BLaER1 treated with 17β-estradiol and CSF1 and Interleukin-3, amounts not matched to agents 10 nM and 100 nM (cell line): ENCODE results near the gene FAM53C.

Experiments used
- H3K27ac ChIP-seq, 11 experiments: shearing (Covaris generic); formaldehyde crosslinking; 2 replicates each; pipeline ENCODE4 v1.8.1; 2022
- H3K27me3 ChIP-seq, 11 experiments: shearing (Covaris generic); formaldehyde crosslinking; 2 replicates each; pipeline ENCODE4 v1.8.1; 2022
- H3K36me3 ChIP-seq, 11 experiments: shearing (Covaris generic); formaldehyde crosslinking; 2 replicates each; pipeline ENCODE4 v1.8.1; 2022
- H3K4me1 ChIP-seq, 10 experiments: shearing (Covaris generic); formaldehyde crosslinking; 2 replicates each; pipeline ENCODE4 v1.8.1; 2022
- H3K4me2 ChIP-seq, 11 experiments: shearing (Covaris generic); formaldehyde crosslinking; 2 replicates each; pipeline ENCODE4 v1.8.1; 2022
- H3K4me3 ChIP-seq, 10 experiments: shearing (Covaris generic); formaldehyde crosslinking; 2 replicates each; pipeline ENCODE4 v1.8.1; 2022
- H3K9ac ChIP-seq, 11 experiments: shearing (Covaris generic); formaldehyde crosslinking; 2 replicates each; pipeline ENCODE4 v1.8.1; 2022
- H3K9me3 ChIP-seq, 11 experiments: shearing (Covaris generic); formaldehyde crosslinking; replicated peaks in 1 of 11; 2 replicates each; pipeline ENCODE4 v1.8.1; 2022
- H4K20me1 ChIP-seq, 11 experiments: shearing (Covaris generic); formaldehyde crosslinking; 2 replicates each; pipeline ENCODE4 v1.8.1; 2022
- Cebpa-rat ChIP-seq, 11 experiments: shearing (Covaris generic); IDR thresholded peaks; 2 replicates each; pipeline ENCODE4 v1.8.1; 2022

FAM53C gene

DNA sequence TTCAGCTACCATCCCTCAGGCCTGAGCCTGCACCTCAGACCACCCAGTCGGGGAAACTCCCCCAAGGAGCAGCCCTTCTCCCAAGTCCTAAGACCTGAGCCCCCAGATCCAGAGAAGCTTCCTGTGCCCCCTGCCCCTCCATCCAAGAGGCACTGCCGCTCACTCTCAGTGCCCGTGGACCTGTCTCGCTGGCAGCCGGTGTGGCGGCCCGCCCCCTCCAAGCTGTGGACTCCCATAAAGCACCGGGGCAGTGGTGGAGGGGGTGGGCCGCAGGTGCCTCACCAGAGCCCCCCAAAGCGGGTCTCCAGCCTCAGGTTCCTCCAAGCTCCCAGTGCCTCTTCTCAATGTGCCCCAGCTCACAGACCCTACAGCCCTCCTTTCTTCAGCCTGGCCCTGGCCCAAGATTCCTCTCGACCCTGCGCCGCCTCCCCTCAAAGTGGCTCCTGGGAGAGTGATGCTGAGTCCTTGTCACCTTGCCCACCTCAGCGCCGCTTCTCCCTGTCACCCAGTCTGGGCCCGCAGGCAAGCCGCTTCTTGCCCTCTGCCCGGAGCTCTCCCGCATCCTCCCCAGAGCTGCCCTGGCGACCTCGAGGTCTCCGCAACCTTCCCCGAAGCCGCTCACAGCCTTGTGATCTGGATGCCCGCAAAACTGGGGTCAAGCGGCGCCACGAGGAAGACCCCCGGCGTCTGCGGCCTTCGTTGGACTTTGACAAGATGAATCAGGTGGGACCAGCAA, 7.0 kb downstream of the FAM53C start:
- Histone ChIP-seq H3K4me2 (no peak overlapping the region), H3K9me3 (no peaks in the 10 kb centered on the region), H3K4me3 (no peak overlapping the region), H3K4me1 (peaks cover 12 to 43% (median 18%) of the 10 kb centered on the region in 10 experiments), H3K9ac (no peak overlapping the region), H3K36me3 (peaks cover 90 to 100% (median 98%) of the 10 kb centered on the region in 11 experiments), H3K27ac (no peak overlapping the region), H3K27me3 (no peaks in the 10 kb centered on the region), H4K20me1 (peaks cover 42 to 99% (median 79%) of the 10 kb centered on the region in 11 experiments)
- no peak for TF ChIP-seq Cebpa-rat (IDR thresholded peaks at IDR 0.05)

DNA sequence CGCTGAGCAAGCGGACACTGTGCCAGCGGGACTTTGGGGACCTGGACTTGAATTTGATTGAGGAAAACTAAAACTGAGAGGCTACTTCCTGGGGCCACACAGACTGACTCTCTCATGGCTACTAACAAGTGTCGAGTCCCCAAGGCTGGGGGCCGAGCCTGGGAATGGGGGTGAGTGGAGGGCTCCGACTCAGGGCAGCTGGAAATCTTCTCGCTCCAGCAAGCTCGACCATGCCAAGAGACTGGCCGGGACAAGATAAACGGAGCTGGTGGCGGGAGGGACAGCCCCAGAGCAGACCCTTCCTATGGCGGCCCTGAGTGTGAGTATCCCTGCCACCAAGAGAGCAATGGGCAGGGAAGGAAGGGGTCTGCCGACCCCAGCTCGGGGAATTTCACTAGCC, 8.8 kb downstream of the FAM53C start:
- Histone ChIP-seq H3K9me3 (peaks cover 5 to 15% (median 11%) of the 10 kb centered on the region in 11 experiments), H3K9ac (no peak overlapping the region), H3K27ac (no peak overlapping the region), H3K36me3 (peaks cover 81 to 100% (median 96%) of the 10 kb centered on the region in 11 experiments), H3K4me2 (no peak overlapping the region), H3K4me1 (peaks cover 0 to 33% (median 10%) of the 10 kb centered on the region in 10 experiments; a peak in 11 of 20 replicates), H4K20me1 (peaks cover 28 to 92% (median 61%) of the 10 kb centered on the region in 11 experiments; a peak in 19 of 22 replicates), H3K4me3 (no peak overlapping the region), H3K27me3 (no peaks in the 10 kb centered on the region)
- no peak for TF ChIP-seq Cebpa-rat (IDR thresholded peaks at IDR 0.05)

DNA sequence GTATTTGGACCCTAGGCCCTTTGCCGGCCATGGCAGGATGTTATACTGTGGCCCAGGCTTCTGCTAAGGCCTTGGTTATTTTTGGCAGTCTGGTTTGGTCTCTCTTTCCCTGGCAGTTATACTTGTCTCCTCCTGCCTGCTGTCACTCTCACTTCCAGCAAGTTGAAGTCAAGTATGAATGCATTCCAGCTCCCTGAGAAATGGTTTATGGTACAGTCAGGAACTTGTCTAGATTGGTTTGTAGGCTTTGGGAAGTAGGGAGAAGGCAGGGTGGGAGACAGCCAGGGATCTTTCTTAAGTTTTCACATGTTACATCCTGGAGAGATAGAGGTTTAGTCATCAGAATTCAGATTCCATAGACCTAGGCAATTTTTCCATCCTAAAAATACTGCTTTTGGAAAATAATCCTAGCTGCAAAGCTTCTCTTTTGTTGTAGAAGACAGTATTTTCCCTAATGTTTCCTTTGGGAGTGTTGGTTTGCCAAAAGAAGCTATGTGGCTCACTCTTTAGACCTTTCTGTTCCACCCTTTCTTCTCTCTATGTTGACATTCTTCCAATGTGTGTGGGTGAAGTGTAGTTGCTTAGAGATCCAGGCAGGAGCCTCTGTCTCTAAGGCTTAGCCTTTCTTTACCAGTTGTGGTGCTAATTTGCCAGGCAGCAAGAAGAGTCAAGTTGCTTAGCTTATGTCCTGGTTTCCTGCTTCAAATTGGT, 11.9 kb downstream of the FAM53C start:
- peaks cover 10 to 42% (median 19%) of the 10 kb centered on the region in 10 experiments for H3K4me1 ChIP-seq
- peaks cover 18 to 71% (median 39%) of the 10 kb centered on the region in 11 experiments; a peak in 19 of 22 replicates for H4K20me1 ChIP-seq
- H3K9ac ChIP-seq = no peak overlapping the region
- peaks cover 9 to 19% (median 16%) of the 10 kb centered on the region in 11 experiments for H3K9me3 ChIP-seq
- no peak overlapping the region for H3K4me3 ChIP-seq
- no peak for TF ChIP-seq Cebpa-rat (IDR thresholded peaks at IDR 0.05)
- H3K4me2 ChIP-seq = peak overlapping the region in 4 of 11 experiments; percentile 7 to 25 (median 12); a peak in 4 of 22 replicates
- H3K27ac ChIP-seq = peak overlapping the region in 3 of 11 experiments; percentile 7 to 43 (median 10); a peak in 2 of 22 replicates
- no peaks in the 10 kb centered on the region for H3K27me3 ChIP-seq
- peaks cover 50 to 74% (median 69%) of the 10 kb centered on the region in 11 experiments for H3K36me3 ChIP-seq

DNA sequence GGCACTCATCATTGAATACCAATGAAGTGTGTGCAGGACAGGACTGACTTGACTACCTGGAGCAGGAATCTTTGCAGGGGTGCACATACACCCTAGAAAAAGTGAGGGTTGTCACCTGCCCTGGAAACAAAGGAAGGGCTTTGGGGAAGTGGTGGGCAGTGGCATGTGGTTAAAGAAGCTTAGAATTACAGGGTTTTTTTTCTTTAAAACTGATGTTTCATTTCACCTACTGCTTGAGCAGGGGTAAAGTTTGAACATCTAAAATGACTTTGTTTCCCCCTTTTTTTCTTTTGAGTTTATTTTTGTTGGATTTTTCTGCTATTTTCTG, 12.5 kb downstream of the FAM53C start:
- peaks cover 15 to 47% (median 24%) of the 10 kb centered on the region in 10 experiments for H3K4me1 ChIP-seq
- H3K4me3 ChIP-seq = no peak overlapping the region
- no peaks in the 10 kb centered on the region for H3K27me3 ChIP-seq
- peaks cover 9 to 19% (median 16%) of the 10 kb centered on the region in 11 experiments for H3K9me3 ChIP-seq
- H3K9ac ChIP-seq = no peak overlapping the region
- TF ChIP-seq Cebpa-rat (IDR thresholded peaks at IDR 0.05) = no peak
- peaks cover 17 to 71% (median 41%) of the 10 kb centered on the region in 11 experiments; a peak in 18 of 22 replicates for H4K20me1 ChIP-seq
- peak overlapping the region in 4 of 11 experiments; percentile 7 to 25 (median 12); a peak in 3 of 22 replicates for H3K4me2 ChIP-seq
- H3K36me3 ChIP-seq = peaks cover 45 to 74% (median 65%) of the 10 kb centered on the region in 11 experiments
- H3K27ac ChIP-seq = peak overlapping the region in 3 of 11 experiments; percentile 7 to 43 (median 10); a peak in 2 of 22 replicates

DNA sequence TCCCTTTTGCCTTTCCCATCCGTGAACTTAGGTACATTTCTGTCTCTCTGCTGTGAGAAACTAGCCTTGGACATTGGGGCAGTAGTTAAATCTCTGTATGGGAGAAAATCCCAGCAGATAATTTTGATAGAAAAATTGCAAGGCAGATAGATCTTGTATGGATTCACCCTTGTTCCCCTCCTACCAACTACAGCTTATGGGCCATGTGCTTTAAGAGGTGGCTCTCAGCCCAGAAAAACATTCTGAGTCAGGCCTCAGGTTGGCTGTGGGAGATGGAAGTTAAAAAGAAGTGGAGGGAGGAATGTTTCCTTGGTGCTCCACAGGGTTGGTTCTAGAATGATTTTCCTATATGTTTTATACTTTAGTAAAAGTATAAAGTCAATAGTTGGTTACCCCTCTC, 13.0 kb downstream of the FAM53C start:
- peak overlapping the region in 1 of 11 experiments; percentile 14; a peak in 1 of 22 replicates for H3K4me2 ChIP-seq
- peaks cover 18 to 53% (median 26%) of the 10 kb centered on the region in 10 experiments for H3K4me1 ChIP-seq
- H3K27me3 ChIP-seq = no peaks in the 10 kb centered on the region
- no peak for TF ChIP-seq Cebpa-rat (IDR thresholded peaks at IDR 0.05)
- peaks cover 17 to 71% (median 43%) of the 10 kb centered on the region in 11 experiments; a peak in 18 of 22 replicates for H4K20me1 ChIP-seq
- no peak overlapping the region for H3K4me3 ChIP-seq
- H3K27ac ChIP-seq = no peak overlapping the region
- H3K36me3 ChIP-seq = peaks cover 40 to 70% (median 60%) of the 10 kb centered on the region in 11 experiments
- H3K9ac ChIP-seq = no peak overlapping the region
- H3K9me3 ChIP-seq = peaks cover 9 to 19% (median 16%) of the 10 kb centered on the region in 11 experiments

DNA sequence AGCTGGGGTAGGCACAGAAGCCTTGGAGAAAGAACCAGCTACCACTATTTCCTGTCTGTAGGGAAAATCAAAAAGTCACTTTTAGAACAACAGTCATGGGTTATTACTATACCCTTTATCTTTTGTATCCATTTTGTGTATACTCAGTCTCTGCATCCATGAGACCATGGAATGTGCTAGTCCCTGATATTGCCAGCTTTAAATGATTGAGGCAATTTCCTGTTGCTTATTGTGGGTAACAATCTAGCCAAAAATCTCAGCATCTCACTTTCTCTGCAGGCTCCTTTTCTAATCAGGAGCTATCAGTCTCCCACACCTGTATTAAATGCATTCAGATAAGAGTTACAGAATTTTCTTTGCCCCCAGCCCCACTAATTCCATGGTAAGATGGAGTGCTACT, 13.5 kb downstream of the FAM53C start:
- Histone ChIP-seq H3K27ac (peak overlapping the region in 1 of 11 experiments; percentile 33; a peak in 1 of 22 replicates), H3K9me3 (peaks cover 9 to 19% (median 16%) of the 10 kb centered on the region in 11 experiments), H3K4me1 (peaks cover 18 to 57% (median 27%) of the 10 kb centered on the region in 10 experiments), H3K4me2 (no peak overlapping the region), H3K9ac (no peak overlapping the region), H3K27me3 (no peaks in the 10 kb centered on the region), H3K36me3 (peaks cover 35 to 67% (median 57%) of the 10 kb centered on the region in 11 experiments), H4K20me1 (peaks cover 17 to 72% (median 43%) of the 10 kb centered on the region in 11 experiments; a peak in 18 of 22 replicates), H3K4me3 (peak overlapping the region in 4 of 10 experiments; percentile 86 to 97 (median 92); a peak in 5 of 20 replicates)
- TF ChIP-seq Cebpa-rat (IDR thresholded peaks at IDR 0.05) = no peak

DNA sequence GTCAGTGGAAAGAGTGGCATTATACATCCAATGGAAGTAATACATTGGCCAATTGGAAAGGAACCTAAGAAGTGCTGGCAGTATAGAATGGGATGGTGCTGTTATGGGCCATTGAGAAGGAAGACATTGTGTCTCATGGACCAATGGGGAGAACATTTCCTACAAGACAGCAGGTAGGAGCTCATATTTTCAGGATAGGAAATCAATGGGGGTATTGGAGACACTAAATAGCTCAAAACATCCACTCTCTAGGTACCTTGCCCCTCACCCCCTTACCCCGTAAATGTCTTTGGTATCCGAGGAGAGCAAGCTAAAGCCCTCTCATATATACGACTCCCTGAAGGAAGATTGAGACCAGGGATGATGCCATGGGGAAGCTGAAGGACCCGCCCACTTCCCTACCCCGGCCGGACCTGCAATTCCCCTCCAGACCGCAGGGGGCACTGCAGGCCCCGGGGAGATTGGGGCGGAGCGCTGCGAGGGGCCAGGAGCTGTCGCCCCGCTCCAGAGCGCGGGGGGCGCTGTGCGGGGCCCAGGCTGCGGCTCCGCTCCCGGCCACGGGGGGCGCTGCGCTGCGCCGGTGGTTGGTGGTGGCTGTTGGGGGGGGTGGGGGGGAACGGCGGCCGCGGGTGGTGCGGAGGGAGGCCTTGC, 14.1 kb downstream of the FAM53C start, which contains the start of gene KDM3B:
TSS of gene KDM3B (plus strand) at position 615 of the 651 bp plus-strand sequence. CDS start 111 bp downstream, outside the sequence.
- Histone ChIP-seq H4K20me1 (peaks cover 14 to 72% (median 42%) of the 10 kb centered on the region in 11 experiments; a peak in 18 of 22 replicates), H3K27ac (peak within 1 kb of the TSS; percentile 94 to 100 (median 98)), H3K4me2 (peak within 1 kb of the TSS; percentile 83 to 100 (median 91)), H3K9me3 (peaks cover 10 to 26% (median 16%) of the 10 kb centered on the region in 11 experiments), H3K27me3 (no peaks in the 10 kb centered on the region), H3K9ac (peak within 1 kb of the TSS; percentile 97 to 100 (median 99)), H3K4me3 (peak within 1 kb of the TSS; percentile 86 to 97 (median 90)), H3K36me3 (peaks cover 28 to 67% (median 57%) of the 10 kb centered on the region in 11 experiments), H3K4me1 (peaks cover 18 to 59% (median 27%) of the 10 kb centered on the region in 10 experiments)
- no peak for TF ChIP-seq Cebpa-rat (IDR thresholded peaks at IDR 0.05)
